NCI-H2227 treated with DMSO at 0.1 percent for 48 hours (cell line): ENCODE measurements around the gene SEC24C.

ENCODE experiments used
- DNase-seq: peaks from one replicate; lab custom pipeline; 2025; lab: John Stamatoyannopoulos, UW

The SEC24C gene

DNA sequence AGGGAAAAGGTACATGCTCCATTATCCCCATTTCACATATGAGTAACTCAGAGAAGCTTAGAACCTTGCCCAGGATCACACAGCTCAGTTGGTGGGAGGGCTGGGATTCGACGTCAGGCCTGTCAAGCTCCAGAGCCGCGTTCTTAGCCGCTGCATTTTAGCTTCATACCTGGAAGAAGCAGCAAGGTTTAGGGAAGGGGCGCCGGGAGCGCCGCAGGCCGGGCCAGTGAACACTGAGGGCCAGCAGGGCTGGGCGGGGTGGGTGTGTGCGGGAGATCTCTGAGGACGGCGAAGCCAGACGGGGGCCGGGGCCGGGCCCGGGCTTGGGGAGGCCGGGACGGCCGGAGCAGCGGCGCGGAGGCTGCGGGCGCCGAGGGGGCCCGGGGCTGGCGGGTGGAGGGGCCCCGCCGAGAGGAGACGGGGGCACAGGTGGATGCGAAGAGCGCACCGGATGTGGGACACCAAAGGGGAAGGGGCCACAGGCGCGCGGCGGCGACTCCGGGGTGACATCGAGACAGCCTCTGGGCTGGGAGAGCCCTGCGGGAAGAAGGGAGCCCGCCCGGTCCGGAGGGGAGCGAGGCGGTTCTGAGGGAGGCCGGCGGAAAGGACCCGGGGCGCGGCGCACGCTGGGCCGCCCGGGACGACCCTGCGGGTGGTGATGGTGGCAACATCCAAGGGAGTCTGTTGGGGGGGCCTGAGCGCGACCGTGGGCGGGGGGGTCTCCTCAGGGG is 66.7 kb downstream of the SEC24C start:
- no peak for DNase-seq

DNA sequence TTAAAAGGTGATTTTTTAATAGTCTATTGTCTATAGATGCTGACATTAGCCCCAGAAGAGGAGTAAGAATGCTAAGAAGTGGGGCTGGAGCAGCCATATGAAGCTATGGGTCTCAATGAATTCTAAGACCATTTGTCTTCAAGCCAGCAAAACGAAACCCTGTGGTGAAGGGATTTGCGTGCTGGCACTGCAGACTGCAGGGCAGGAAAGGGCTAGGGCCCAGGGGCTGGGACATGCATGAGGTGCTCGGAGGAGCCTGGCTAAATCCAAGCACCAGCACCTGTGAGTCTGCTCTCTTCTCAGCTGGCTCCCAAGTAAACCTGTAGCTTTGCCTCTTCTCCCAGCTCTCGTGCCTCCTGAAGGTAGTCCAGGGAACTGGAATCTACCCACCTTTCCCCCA is 68.5 kb downstream of the SEC24C start:
- no peak for DNase-seq

DNA sequence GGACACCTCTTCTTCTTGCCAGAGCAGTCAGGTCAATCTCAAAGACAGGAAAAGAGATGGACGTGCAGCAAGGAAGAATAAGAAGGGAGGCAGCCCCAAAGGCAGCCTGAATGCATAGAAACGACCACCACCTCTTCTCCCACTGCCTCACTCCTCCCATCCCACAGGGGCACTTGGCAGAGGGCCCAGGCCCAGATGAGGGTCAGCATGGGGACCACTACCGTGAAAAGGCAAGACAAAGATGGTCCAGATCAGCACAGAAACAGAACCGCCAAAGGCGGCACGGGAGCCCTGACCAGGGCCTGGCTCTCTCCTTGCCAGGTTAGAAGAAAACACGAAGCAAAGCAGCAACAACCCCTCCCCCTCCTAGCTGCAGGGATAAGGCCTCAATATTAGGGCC is 69.2 kb downstream of the SEC24C start:
- no peak for DNase-seq

DNA sequence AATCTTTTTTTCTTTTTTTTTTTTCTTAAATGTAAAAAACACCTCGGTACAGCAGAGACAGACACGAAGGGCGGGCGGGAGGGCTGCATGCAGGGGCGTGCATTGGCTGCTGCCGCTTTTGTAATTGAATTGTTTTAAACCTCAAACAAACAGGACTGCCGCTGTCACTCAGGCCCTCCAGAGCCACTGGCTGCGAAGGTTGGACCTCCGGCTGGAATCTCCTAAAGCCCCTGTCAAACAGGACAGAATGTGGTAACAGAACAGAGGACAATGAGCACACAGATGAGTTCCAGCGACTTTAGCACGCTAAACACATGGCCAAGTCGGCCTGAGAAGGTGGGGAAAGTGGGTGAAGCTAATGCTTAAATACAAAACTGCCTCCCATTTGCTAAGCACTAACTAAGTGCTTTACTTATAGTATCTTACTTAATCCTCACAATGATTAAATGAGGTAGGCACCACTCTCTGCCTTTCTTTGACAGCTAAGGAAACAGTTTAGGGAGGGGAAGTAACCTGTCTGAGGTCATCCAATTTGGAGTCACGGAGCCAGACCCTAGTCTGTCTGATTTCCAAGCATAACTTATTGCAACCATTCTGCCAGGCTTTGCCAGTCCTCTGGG is 70.2 kb downstream of the SEC24C start:
- no peak for DNase-seq

DNA sequence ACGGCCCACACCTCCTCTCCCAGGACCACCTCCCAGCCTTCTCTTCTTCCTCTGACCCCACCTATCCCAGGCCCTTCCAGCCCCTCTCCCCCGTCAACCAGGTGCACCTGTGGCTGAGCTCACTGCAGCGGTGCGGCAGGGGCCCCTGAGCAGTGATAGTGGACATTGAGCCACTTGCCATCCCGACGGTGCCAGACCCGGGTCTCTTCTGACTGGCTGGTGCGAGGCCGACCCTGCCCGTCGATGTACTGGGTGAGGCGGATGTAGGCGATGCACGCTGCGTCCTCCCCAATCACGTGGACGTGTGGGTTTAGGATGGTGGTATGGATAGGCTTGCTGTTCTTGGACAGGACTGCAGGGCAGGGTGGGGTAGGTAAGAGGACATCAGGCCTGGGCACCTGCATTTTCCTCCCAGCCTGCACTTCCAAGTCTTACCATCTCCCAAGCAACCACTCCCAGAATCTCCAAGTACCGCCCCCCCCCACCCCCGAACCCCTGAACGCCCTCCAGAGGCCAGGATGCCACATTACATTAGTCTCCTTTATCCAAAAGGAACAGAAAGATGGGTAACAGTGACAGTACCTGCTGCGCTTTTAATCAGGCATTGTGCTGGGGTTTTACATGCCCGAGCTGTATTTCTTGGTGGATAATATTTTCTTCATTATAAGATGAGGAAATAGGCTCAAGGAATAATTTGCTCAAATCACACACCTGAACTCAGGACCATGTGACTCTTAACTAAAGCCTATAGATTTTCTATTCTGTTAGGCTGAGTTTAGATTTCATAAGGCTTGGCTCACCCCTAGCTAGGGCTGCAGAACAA is 70.9 kb downstream of the SEC24C start:
- DNase-seq = no peak

DNA sequence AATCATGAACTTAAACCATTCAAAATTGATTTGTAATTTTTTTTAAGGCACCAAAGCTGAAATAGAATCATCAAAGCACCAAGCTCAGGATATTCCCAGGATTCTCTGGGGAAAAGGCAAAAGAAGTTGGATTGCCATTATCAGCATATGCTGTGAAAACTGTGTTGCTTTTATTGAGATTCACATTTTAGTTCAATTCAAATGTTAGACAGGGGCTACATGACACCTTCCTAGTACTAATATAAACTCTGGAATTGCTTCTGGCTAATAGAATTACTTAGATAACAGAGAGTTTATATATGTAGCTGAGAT is 71.5 kb downstream of the SEC24C start:
- DNase-seq = no peak

DNA sequence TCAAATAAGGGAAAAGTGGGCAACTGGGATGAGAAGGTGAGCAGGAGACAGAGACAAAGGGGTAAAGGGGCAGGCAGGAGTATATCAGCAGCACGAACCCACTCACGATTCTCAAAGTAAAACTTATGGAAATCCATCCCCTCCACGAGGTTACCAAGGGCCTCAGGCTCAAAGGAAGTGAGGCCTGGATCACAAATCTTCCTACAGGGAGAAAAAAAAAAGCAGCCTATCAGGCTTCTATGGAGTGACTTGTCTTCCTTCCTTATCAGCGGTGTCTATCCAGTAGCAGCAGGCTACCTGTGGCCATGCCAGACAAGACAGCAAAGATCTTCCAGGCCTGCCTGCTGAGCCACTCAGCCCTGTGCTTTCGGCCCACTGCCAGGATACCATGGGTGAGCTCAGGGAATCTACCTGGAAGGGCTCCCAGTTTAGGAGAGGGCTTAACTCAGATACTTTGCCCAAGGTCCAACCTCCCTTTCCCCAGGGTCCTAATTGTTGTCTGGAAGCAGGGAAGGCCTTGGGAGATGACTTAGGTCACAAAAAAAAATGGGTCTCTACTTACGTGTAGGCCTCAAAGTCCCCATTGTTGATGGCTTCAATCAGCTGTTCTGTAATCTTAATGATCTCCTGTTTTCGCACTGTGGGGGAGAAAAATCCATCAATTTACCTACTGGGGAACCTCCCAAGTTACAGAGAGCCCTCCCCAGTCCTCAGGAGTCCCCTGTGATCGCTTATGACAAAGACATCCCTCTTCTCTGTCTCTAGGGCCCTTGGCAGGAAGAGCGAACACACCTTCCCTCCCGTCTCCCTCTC is 73.0 kb downstream of the SEC24C start:
- DNase-seq = no peak

DNA sequence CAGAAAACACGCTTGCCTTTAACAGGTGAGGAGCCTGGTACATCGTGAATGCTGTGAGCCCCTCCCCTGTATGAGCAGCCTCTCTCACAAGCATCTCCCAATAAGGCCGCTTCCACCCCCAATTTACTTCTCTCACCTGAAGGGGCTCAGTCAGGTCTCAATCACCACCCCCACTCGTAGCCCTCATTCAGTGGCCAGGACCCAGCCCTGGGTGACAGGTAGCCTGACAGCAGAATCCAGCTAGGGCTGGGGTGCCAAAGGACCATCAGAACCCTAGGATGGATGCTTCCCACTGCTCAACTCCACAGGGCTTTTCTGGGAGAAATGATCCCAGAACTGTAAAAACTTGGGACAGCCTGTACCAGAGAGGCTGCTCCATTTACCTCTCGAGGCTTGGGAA is 73.7 kb downstream of the SEC24C start:
- no peak for DNase-seq

DNA sequence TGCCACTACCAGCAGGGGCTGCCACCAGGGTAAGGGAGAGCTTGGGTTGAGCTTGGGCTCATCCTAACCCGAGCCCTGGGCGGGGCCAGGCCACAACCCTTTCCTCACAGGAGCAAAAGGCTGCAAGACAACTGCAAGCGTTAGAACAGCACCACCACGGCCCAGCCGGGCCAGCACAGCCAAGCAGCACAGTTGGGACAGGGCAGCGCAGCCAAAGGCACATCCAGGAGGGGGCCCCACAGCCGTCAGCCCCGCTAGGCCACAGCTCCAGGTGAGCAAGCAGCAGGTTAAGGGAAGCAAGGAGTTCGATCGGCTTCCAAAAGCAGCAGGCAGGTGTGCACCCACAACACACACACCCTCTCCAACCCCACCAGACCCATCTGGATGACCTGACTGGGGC is 74.2 kb downstream of the SEC24C start:
- DNase-seq = no peak

DNA sequence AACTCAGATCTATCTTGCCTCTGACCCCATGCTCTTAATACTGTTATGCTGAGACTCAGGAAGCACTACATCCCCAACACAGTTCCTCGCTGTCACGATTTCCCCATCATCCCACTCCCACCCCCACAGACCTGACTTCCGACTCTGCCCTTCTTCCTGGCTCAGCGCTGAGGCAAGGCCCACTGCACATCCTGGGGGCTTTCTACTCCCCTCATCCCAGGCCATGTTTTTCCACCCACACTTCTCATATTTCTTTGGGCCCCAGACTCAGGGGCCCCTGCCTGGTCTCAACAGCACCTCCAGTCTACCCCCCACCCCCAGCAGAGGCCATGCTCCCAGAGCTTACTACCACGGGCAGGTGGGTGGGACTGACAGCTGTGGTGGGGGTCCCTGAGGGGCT is 74.9 kb downstream of the SEC24C start:
- DNase-seq = no peak

DNA sequence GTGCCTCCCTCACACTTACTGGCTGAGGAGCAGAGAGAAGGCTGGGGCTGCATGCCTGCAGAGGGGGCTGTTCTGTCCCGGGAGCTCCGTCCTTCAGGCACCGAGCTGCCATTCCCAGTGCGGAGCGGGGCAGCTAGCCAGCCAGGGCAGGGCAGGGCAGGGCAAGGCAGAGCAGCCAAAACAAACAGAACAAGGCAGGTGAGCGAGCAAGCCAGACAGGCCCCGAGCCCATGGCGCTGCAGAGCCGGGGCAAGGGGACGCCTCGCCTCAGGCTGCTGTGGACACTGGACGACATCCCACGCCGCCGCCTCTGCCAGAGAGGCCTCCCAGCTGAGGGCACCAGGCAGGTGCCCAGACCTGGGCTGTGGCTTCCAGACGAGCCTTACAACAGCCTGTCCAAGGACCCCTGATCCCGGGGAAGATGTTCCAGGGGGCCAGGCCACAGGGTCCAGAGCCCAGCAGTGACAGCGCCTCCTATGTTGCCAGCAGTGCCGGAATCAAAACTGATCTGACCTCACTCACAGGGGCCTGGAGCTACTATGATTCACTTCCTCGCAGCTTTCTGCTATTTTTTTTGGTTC is 75.4 kb downstream of the SEC24C start:
- DNase-seq = no peak
